Measurements from ENCODE around the gene PLA2G1B. TPM values are rescaled to one million over a fixed set of nuclear protein-coding genes. Genes with fewer than 3 reads are reported as not detected.

The PLA2G1B gene
- total and polyA plus RNA-seq, 2 of the 13 experiments (the other 11 are each of a cell fraction or from before 2014, with no cell fraction given): 0.33 to 1.4 TPM

GRCh38 chr12:120317224-120318105 lies 10.1 kb downstream of the PLA2G1B start (continued):
- peak; percentile 68; the same call in 1 of the 2 replicates for TF ChIP-seq ZBTB3 (CRISPR knock-in tag; IDR thresholded peaks at IDR 0.05; ENCODE audit: borderline replicate concordance, low read depth)
- no peak for TF ChIP-seq HOXA7 (CRISPR knock-in tag; IDR thresholded peaks at IDR 0.05)
- TF ChIP-seq ZBTB37 (CRISPR knock-in tag; IDR thresholded peaks at IDR 0.05): no peak
- TF ChIP-seq, protein P1, sequence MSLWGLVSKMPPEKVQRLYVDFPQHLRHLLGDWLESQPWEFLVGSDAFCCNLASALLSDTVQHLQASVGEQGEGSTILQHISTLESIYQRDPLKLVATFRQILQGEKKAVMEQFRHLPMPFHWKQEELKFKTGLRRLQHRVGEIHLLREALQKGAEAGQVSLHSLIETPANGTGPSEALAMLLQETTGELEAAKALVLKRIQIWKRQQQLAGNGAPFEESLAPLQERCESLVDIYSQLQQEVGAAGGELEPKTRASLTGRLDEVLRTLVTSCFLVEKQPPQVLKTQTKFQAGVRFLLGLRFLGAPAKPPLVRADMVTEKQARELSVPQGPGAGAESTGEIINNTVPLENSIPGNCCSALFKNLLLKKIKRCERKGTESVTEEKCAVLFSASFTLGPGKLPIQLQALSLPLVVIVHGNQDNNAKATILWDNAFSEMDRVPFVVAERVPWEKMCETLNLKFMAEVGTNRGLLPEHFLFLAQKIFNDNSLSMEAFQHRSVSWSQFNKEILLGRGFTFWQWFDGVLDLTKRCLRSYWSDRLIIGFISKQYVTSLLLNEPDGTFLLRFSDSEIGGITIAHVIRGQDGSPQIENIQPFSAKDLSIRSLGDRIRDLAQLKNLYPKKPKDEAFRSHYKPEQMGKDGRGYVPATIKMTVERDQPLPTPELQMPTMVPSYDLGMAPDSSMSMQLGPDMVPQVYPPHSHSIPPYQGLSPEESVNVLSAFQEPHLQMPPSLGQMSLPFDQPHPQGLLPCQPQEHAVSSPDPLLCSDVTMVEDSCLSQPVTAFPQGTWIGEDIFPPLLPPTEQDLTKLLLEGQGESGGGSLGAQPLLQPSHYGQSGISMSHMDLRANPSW (CRISPR knock-in tag; IDR thresholded peaks at IDR 0.05; ENCODE audit: borderline replicate concordance): no peak
- TF ChIP-seq CENPX (CRISPR knock-in tag; IDR thresholded peaks at IDR 0.05): no peak
- peak; percentile 89 for TF ChIP-seq POGZ (CRISPR knock-in tag; IDR thresholded peaks at IDR 0.05)
- TF ChIP-seq RORA (CRISPR knock-in tag; IDR thresholded peaks at IDR 0.05): no peak
- TF ChIP-seq, protein P2, sequence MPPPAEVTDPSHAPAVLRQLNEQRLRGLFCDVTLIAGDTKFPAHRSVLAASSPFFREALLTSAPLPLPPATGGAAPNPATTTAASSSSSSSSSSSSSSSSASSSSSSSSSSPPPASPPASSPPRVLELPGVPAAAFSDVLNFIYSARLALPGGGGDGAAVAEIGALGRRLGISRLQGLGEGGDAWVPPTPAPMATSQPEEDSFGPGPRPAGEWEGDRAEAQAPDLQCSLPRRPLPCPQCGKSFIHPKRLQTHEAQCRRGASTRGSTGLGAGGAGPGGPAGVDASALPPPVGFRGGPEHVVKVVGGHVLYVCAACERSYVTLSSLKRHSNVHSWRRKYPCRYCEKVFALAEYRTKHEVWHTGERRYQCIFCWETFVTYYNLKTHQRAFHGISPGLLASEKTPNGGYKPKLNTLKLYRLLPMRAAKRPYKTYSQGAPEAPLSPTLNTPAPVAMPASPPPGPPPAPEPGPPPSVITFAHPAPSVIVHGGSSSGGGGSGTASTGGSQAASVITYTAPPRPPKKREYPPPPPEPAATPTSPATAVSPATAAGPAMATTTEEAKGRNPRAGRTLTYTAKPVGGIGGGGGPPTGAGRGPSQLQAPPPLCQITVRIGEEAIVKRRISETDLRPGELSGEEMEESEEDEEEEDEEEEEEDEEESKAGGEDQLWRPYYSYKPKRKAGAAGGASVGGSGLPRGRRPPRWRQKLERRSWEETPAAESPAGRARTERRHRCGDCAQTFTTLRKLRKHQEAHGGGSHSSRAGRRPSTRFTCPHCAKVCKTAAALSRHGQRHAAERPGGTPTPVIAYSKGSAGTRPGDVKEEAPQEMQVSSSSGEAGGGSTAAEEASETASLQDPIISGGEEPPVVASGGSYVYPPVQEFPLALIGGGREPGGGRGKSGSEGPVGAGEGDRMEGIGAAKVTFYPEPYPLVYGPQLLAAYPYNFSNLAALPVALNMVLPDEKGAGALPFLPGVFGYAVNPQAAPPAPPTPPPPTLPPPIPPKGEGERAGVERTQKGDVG (CRISPR knock-in tag; IDR thresholded peaks at IDR 0.05; ENCODE audit: borderline replicate concordance): no peak
- TF ChIP-seq MEIS1 (CRISPR knock-in tag; IDR thresholded peaks at IDR 0.05; ENCODE audit: borderline replicate concordance): peak; percentile 79; the same call in 1 of the 2 replicates
- TF ChIP-seq ZNF362 (CRISPR knock-in tag; IDR thresholded peaks at IDR 0.05; ENCODE audit: borderline replicate concordance): 0 out of 2 replicates have a peak, but pooled peaks have one; percentile 19
- TF ChIP-seq ZFP36 (IDR thresholded peaks at IDR 0.05; ENCODE audit: borderline replicate concordance, low read depth, low read length, partially characterized antibody): no peak
- peak; percentile 74; the same call in 1 of the 2 replicates for TF ChIP-seq YEATS2 (CRISPR knock-in tag; IDR thresholded peaks at IDR 0.05; ENCODE audit: borderline replicate concordance)
- peak; percentile 98 for TF ChIP-seq XBP1 (CRISPR knock-in tag; IDR thresholded peaks at IDR 0.05)
- 0 out of 2 replicates have a peak, but pooled peaks have one; percentile 25 for TF ChIP-seq SMAD1 (CRISPR knock-in tag; IDR thresholded peaks at IDR 0.05; ENCODE audit: borderline replicate concordance, low read depth)
- TF ChIP-seq ESRRA (CRISPR knock-in tag; IDR thresholded peaks at IDR 0.05; ENCODE audit: low read depth): no peak
